ENCODE measurements around the gene ZRSR2. TPM values are rescaled to one million over a fixed set of nuclear protein-coding genes. Genes with fewer than 3 reads are reported as not detected.

The ZRSR2 gene
- total RNA-seq, 1 donor from 2014 or later = 8.4 TPM

- no peak for TF ChIP-seq CTCF (IDR thresholded peaks at IDR 0.05; ENCODE audit: unreplicated experiment)
- no peak for DNase-seq (ENCODE audit: low spot score)
- no peak overlapping the region for H3K4me3 Mint-ChIP-seq (ENCODE audit: unreplicated experiment)
- H3K9me3 Mint-ChIP-seq (ENCODE audit: unreplicated experiment) = no peaks in the 10 kb centered on the region
- H3K27me3 Mint-ChIP-seq (ENCODE audit: unreplicated experiment) = peaks cover 1% of the 10 kb centered on the region
- H3K36me3 Mint-ChIP-seq (ENCODE audit: low read depth, unreplicated experiment) = peaks cover 14% of the 10 kb centered on the region
- no peak overlapping the region for H3K27ac Mint-ChIP-seq (ENCODE audit: unreplicated experiment)
- H3K4me1 Mint-ChIP-seq (ENCODE audit: unreplicated experiment) = peaks cover 6% of the 10 kb centered on the region
These were observed 8.2 kb upstream of the ZRSR2 start for GRCh38 chrX:15781961-15782699.

GRCh38 chrX:15785176-15785750 is 5.0 kb upstream of the ZRSR2 start:
- TF ChIP-seq CTCF (IDR thresholded peaks at IDR 0.05; ENCODE audit: unreplicated experiment) = no peak
- DNase-seq (ENCODE audit: low spot score) = no peak
- Mint-ChIP-seq H3K27ac (ENCODE audit: unreplicated experiment) (no peak overlapping the region), H3K36me3 (ENCODE audit: low read depth, unreplicated experiment) (peaks cover 7% of the 10 kb centered on the region), H3K4me1 (ENCODE audit: unreplicated experiment) (no peaks in the 10 kb centered on the region), H3K27me3 (ENCODE audit: unreplicated experiment) (no peaks in the 10 kb centered on the region), H3K4me3 (ENCODE audit: unreplicated experiment) (no peak overlapping the region), H3K9me3 (ENCODE audit: unreplicated experiment) (no peaks in the 10 kb centered on the region)

GRCh38 chrX:15786915-15787314 is 3.4 kb upstream of the ZRSR2 start:
- Mint-ChIP-seq H3K27me3 (ENCODE audit: unreplicated experiment) (no peaks in the 10 kb centered on the region), H3K9me3 (ENCODE audit: unreplicated experiment) (no peaks in the 10 kb centered on the region), H3K4me1 (ENCODE audit: unreplicated experiment) (no peaks in the 10 kb centered on the region), H3K4me3 (ENCODE audit: unreplicated experiment) (no peak overlapping the region), H3K27ac (ENCODE audit: unreplicated experiment) (no peak overlapping the region), H3K36me3 (ENCODE audit: low read depth, unreplicated experiment) (peaks cover 7% of the 10 kb centered on the region)
- no peak for DNase-seq (ENCODE audit: low spot score)
- no peak for TF ChIP-seq CTCF (IDR thresholded peaks at IDR 0.05; ENCODE audit: unreplicated experiment)

GRCh38 chrX:15790769-15791290 is 546 bp downstream of the ZRSR2 start:
- DNase-seq (ENCODE audit: low spot score) = no peak
- Mint-ChIP-seq H3K4me1 (ENCODE audit: unreplicated experiment) (no peaks in the 10 kb centered on the region), H3K27ac (ENCODE audit: unreplicated experiment) (no peak overlapping the region), H3K4me3 (ENCODE audit: unreplicated experiment) (no peak overlapping the region), H3K27me3 (ENCODE audit: unreplicated experiment) (no peaks in the 10 kb centered on the region), H3K36me3 (ENCODE audit: low read depth, unreplicated experiment) (no peaks in the 10 kb centered on the region), H3K9me3 (ENCODE audit: unreplicated experiment) (no peaks in the 10 kb centered on the region)
- TF ChIP-seq CTCF (IDR thresholded peaks at IDR 0.05; ENCODE audit: unreplicated experiment) = no peak

GRCh38 chrX:15797707-15798106 is 7.4 kb downstream of the ZRSR2 start:
- Mint-ChIP-seq H3K4me3 (ENCODE audit: unreplicated experiment) (no peak overlapping the region), H3K27ac (ENCODE audit: unreplicated experiment) (no peak overlapping the region), H3K4me1 (ENCODE audit: unreplicated experiment) (no peaks in the 10 kb centered on the region), H3K36me3 (ENCODE audit: low read depth, unreplicated experiment) (no peaks in the 10 kb centered on the region), H3K27me3 (ENCODE audit: unreplicated experiment) (no peaks in the 10 kb centered on the region), H3K9me3 (ENCODE audit: unreplicated experiment) (no peaks in the 10 kb centered on the region)
- no peak for DNase-seq (ENCODE audit: low spot score)
- TF ChIP-seq CTCF (IDR thresholded peaks at IDR 0.05; ENCODE audit: unreplicated experiment) = no peak
